Astrocyte of the spinal cord (primary cell): Measurements from ENCODE around the gene RUFY4.

ENCODE experiments used
- DNase-seq: peaks from one replicate; pipeline ENCODE4 v3.0.0; 2011; ENCODE audit warnings: low read depth, low spot score
- H3K4me3 ChIP-seq: 2 replicates; pipeline ENCODE4 v1.5.1; 2011; ENCODE audit warnings: low read depth, mild to moderate bottlenecking, low read length, moderate library complexity
- CTCF ChIP-seq: IDR thresholded peaks from 2 replicates; pipeline ENCODE4 v1.5.1; 2012; ENCODE audit warnings: low read depth, mild to moderate bottlenecking, low read length, inconsistent platforms
- in situ Hi-C: cut with HindIII; loops from 2 replicates; pipeline ENCODE4 v1.10.0; 2017; ENCODE audit warnings: low sequenced_read_pairs

The RUFY4 gene

GRCh38 chr2:218125626-218126080 lies 56.6 kb downstream of the RUFY4 start, which contains the start of gene CXCR2:
Gene CXCR2 (plus strand): TSS chr2:218126028. CDS start chr2:218134802, 8,774 bp downstream.
- in situ Hi-C loops: no loop called here
- no peak within 1 kb of the TSS for H3K4me3 ChIP-seq
- no peak for TF ChIP-seq CTCF
- DNase-seq: no peak

GRCh38 chr2:218127929-218128455 lies 58.9 kb downstream of the RUFY4 start:
- no peak overlapping the region for H3K4me3 ChIP-seq
- in situ Hi-C loops: no loop called here
- DNase-seq: no peak
- no peak for TF ChIP-seq CTCF

GRCh38 chr2:218128781-218129457 lies 59.9 kb downstream of the RUFY4 start:
- no peak for TF ChIP-seq CTCF
- in situ Hi-C loops: no loop called here
- H3K4me3 ChIP-seq: no peak overlapping the region
- no peak for DNase-seq

GRCh38 chr2:218129458-218130135 lies 60.5 kb downstream of the RUFY4 start:
- H3K4me3 ChIP-seq: no peak overlapping the region
- DNase-seq: no peak
- in situ Hi-C loops: no loop called here
- TF ChIP-seq CTCF: no peak

- TF ChIP-seq CTCF: no peak
- H3K4me3 ChIP-seq: no peak overlapping the region
- no peak for DNase-seq
- in situ Hi-C loops: no loop called here
Observed at GRCh38 chr2:218130377-218130776, 61.3 kb downstream of the RUFY4 start.

- DNase-seq: no peak
- no peak overlapping the region for H3K4me3 ChIP-seq
- in situ Hi-C loops: no loop called here
- no peak for TF ChIP-seq CTCF
Observed at GRCh38 chr2:218130822-218131221, 61.8 kb downstream of the RUFY4 start.
